Measurements from ENCODE around the gene MTMR11. TPM values are rescaled to one million over a fixed set of nuclear protein-coding genes. Genes with fewer than 3 reads are reported as not detected.

The MTMR11 gene
- total and polyA plus RNA-seq, 2 experiments from 2014 or later: 2.4 to 3.6 TPM

- H3K79me2 ChIP-seq (replicated peaks; ENCODE audit: insufficient read depth): no peaks in the 10 kb centered on the region
- Mint-ChIP-seq H3K4me1 (no peaks in the 10 kb centered on the region), H3K27ac (no peak overlapping the region), H3K9me3 (no peaks in the 10 kb centered on the region), H3K27me3 (ENCODE audit: insufficient read depth, low read depth, poor library complexity) (peaks cover 2% of the 10 kb centered on the region), H3K4me3 (no peak overlapping the region), H3K36me3 (ENCODE audit: low read depth) (peaks cover 49% of the 10 kb centered on the region)
- H3K36me3 ChIP-seq (ENCODE audit: insufficient read depth): peaks cover 26% of the 10 kb centered on the region; the same call in 1 of the 2 replicates
- no peak for DNase-seq (ENCODE audit: low spot score)
- no peaks in the 10 kb centered on the region; the same call in 1 of the 2 replicates for H4K20me1 ChIP-seq (replicated peaks; ENCODE audit: insufficient read depth)
- H3F3A ChIP-seq (replicated peaks; ENCODE audit: low read depth): no peaks in the 10 kb centered on the region
- H3K27ac ChIP-seq (ENCODE audit: low read depth): peak overlapping the region; percentile 69; the same call in 1 of the 2 replicates
- no peaks in the 10 kb centered on the region for H3K27me3 ChIP-seq (ENCODE audit: insufficient read depth)
- TF ChIP-seq ZNF114 (CRISPR knock-in tag; IDR thresholded peaks at IDR 0.05) (no peak), NANOG (IDR thresholded peaks at IDR 0.05; ENCODE audit: borderline replicate concordance) (no peak), ZNF462 (CRISPR knock-in tag; IDR thresholded peaks at IDR 0.05) (no peak), ZNF331 (CRISPR knock-in tag; IDR thresholded peaks at IDR 0.05; ENCODE audit: low read depth) (no peak), EZH2phosphoT487 (IDR thresholded peaks at IDR 0.05; ENCODE audit: unreplicated experiment) (no peak), EZH2 (IDR thresholded peaks at IDR 0.05; ENCODE audit: low read depth, unreplicated experiment) (no peak), STAT1 (IDR thresholded peaks at IDR 0.05; ENCODE audit: unreplicated experiment) (no peak), CREB1 (CRISPR knock-in tag; IDR thresholded peaks at IDR 0.05; ENCODE audit: low read depth) (no peak), POLR2AphosphoS5 (IDR thresholded peaks at IDR 0.05; ENCODE audit: low read depth) (no peak)
- TF ChIP-seq, protein P1, sequence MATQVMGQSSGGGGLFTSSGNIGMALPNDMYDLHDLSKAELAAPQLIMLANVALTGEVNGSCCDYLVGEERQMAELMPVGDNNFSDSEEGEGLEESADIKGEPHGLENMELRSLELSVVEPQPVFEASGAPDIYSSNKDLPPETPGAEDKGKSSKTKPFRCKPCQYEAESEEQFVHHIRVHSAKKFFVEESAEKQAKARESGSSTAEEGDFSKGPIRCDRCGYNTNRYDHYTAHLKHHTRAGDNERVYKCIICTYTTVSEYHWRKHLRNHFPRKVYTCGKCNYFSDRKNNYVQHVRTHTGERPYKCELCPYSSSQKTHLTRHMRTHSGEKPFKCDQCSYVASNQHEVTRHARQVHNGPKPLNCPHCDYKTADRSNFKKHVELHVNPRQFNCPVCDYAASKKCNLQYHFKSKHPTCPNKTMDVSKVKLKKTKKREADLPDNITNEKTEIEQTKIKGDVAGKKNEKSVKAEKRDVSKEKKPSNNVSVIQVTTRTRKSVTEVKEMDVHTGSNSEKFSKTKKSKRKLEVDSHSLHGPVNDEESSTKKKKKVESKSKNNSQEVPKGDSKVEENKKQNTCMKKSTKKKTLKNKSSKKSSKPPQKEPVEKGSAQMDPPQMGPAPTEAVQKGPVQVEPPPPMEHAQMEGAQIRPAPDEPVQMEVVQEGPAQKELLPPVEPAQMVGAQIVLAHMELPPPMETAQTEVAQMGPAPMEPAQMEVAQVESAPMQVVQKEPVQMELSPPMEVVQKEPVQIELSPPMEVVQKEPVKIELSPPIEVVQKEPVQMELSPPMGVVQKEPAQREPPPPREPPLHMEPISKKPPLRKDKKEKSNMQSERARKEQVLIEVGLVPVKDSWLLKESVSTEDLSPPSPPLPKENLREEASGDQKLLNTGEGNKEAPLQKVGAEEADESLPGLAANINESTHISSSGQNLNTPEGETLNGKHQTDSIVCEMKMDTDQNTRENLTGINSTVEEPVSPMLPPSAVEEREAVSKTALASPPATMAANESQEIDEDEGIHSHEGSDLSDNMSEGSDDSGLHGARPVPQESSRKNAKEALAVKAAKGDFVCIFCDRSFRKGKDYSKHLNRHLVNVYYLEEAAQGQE (IDR thresholded peaks at IDR 0.05; ENCODE audit: unreplicated experiment): no peak
- no peaks in the 10 kb centered on the region; the same call in 1 of the 2 replicates for H3K9me2 ChIP-seq (ENCODE audit: insufficient read depth)
- H3K4me2 ChIP-seq: no peak overlapping the region
- no peak overlapping the region for H3K4me3 ChIP-seq
- no peaks in the 10 kb centered on the region for H3K4me1 ChIP-seq (ENCODE audit: insufficient read depth)
- ATAC-seq: peak; percentile 52
- no peak overlapping the region for H2AFZ ChIP-seq
Observed at GRCh38 chr1:149949911-149950310, 13.2 kb upstream of the MTMR11 start.

Data from GM23338 (cell line).